HG03457 (cell line): Measurements from ENCODE around the gene TADA3.

ENCODE experiments used
- ATAC-seq: cut with Tn5 transposase; IDR thresholded peaks from one replicate; pipeline ENCODE4 v1.9.1; 2021; ENCODE audit warnings: moderate number of reproducible peaks; ENCODE audit not compliant: unreplicated experiment

TADA3 gene

DNA sequence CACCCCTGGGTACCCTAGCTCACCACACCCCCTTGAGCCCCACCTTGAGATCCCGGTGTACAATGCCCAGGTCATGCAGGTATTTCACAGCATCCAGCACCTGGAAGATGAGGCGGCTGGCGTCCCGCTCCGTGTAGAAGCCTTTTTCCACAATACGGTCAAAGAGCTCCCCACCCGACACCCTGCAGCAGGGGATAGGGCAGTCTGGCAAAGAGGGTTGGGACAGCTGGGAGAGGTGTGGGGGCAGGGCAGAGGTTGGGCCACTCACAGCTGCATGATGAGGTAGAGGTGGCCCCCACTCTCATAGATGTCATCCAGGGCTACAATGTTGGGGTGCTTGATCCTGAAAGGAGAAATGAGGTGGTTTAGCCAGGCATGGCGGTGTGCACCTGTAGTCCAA is 29.4 kb downstream of the TADA3 start:
- no peak for ATAC-seq

DNA sequence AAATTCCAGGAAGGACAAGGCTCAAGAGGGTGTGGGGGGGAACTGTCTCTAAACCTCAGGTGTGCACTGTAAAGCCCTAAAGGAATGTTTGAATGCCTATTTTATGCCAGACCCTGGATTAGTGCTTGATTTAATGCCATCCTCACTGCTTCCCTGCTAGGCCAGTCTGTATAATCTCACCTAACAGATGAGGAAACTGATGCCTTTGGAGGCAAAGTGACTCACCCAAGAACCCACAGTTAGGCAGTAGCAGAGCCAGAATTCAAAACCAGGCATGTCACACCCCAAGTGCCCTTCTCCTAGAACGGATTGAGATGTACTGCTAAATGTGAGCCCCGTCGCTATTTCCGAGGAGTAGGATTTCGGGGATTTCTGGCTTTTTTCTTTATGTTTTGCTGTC is 30.4 kb downstream of the TADA3 start:
- ATAC-seq: no peak

- no peak for ATAC-seq
Observed at GRCh38 chr3:9760779-9761505, 31.3 kb downstream of the TADA3 start.

- ATAC-seq: no peak
Observed at GRCh38 chr3:9757427-9757826, 34.8 kb downstream of the TADA3 start.

GRCh38 chr3:9754678-9755077 is 37.6 kb downstream of the TADA3 start:
- ATAC-seq: no peak

DNA sequence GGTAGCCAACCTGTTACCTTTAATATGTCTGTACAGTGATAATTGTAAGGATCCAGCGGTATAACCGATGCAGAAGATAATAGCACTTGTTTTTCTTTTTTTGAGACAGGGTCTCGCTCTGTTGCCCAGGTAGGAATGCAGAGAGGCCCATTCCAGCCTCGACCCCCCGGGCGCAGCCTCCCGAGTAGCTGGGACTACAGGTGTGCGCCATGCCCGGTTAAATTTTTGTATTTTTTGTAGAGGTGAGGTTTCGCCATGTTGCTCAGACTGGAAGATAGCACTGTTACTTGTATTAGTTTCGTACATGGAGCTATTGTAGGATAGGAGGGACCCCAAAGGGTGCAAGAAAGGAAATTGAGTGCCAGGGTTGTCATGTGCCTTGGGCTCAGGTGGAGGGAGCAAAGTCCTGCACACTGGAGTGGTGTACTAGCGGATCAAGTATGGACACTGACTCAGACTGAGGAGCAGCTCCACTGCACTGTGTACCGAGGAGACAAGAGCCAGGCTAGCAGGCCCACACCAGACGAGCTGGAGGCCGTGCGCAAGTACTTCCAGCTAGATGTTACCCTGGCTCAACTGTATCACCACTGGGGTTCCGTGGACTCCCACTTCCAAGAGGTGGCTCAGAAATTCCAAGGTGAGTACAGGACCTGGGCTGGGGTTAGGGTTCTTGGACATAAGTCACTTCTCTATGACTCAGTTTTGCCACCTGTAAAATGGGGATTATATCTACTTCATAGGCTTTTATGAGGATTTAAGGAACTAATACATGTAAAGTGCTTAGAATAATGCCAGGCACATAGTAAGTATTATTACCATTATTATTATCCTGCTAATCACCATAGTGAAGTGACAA is 41.5 kb downstream of the TADA3 start:
- ATAC-seq: no peak

- peak; percentile 80 for ATAC-seq
Observed at GRCh38 chr3:9749645-9750555, 42.4 kb downstream of the TADA3 start, which contains the start of gene OGG1. OGG1 (plus strand) TSS chr3:9749952; CDS start chr3:9750287, 335 bp downstream.

DNA sequence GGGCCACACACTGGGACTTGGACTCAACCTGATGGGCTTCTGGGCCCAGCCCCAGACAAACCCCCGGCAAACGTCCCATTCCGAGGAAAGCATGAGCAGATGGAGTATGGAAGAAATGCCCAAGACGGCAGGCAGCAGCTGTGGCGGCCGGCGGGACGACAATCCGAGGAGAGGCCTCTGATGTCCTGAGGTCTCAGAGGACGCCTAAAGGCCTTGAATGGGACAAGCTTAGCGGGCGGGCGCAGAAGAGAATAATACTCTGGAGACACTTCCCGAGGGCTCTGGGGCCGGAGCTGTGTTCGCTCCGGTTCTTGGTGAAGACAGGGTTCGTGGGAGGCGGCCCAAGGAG is 43.0 kb downstream of the TADA3 start:
- no peak for ATAC-seq

DNA sequence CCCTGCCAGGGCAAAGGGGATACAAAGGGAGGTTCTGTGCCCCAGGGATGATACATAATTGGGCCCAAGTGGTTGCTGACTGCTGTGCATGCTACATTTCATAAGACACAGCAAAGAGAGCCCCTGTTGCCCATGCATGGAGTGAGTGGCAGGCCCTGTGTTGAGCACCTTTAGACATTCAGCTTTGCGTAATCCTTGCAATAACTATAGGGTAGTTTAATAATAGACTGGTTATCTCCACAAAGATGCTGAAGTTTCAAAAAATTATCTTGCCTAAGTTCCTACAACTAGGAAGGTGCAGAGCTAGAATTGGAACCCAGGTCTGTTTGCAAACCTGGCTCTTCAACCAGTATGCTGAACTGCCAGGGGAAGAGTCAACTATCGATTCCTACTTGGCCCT is 44.2 kb downstream of the TADA3 start:
- no peak for ATAC-seq

DNA sequence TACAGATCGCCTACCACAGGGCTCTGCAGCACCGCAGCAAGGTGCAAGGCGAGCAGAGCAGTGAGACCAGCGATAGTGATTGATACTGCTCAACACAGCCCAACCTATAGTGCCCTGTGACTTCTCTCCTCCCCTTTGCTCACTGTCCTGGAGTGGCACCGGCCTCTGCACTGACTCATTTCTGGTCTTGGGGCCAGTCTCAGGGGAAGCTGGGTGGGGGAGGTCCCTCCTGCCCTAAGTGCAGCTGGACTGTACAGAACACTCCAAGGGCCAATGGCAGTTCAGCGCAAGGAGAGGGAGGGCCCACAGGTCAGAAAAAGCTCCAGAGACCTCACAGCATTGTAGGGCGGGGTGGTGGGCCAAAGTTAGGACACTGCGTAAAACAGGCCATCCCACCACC is 45.0 kb downstream of the TADA3 start:
- ATAC-seq: no peak

- ATAC-seq: no peak
Observed at GRCh38 chr3:9746330-9746729, 45.9 kb downstream of the TADA3 start.

GRCh38 chr3:9745521-9745920 is 46.8 kb downstream of the TADA3 start:
- no peak for ATAC-seq

- no peak for ATAC-seq
Observed at GRCh38 chr3:9744162-9744561, 48.1 kb downstream of the TADA3 start.

DNA sequence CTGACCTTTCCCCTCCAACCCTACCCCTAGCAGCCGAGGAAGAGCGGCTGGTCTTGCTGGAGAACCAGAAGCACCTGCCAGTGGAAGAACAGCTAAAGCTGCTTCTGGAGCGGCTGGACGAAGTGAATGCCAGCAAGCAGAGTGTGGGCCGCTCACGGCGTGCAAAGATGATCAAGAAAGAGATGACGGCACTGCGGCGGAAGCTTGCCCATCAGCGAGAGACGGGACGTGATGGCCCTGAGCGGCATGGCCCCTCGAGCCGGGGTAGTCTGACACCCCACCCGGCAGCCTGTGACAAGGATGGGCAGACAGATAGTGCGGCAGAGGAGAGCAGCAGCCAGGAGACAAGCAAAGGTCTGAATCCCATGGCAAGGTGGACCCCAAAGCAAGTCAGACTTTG is 48.7 kb downstream of the TADA3 start:
- ATAC-seq: no peak

DNA sequence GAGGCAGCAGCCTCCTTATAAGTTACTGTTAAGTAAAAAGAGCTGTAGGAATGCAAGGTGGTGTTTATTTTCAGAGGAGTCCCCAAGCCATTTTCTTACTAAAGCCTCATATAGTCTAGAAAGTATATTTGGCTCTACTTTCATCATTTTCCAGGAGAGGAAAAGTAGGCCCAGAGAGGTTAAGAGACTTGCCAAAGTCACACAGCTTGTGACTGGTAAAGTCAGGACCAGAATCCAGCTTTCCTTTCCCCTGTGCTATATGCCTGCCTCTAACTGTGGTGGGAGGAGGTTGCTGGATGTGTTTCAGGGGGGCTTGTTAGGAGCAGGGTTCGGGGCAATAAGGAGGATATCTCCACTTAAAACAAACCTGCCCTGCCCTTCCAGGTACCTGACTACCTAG is 49.7 kb downstream of the TADA3 start:
- no peak for ATAC-seq

DNA sequence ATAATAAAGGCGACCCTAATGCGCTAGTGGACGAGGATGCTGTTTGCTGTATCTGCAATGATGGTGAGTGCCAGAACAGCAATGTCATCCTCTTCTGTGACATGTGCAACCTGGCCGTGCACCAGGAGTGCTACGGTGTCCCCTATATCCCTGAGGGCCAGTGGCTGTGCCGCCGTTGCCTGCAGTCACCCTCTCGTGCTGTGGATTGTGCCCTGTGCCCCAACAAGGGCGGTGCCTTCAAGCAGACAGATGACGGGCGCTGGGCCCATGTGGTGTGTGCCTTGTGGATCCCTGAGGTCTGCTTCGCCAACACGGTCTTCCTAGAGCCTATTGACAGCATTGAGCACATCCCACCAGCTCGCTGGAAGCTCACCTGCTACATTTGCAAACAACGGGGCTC is 53.1 kb downstream of the TADA3 start:
- ATAC-seq: no peak

GRCh38 chr3:9736831-9737230 is 55.4 kb downstream of the TADA3 start:
- no peak for ATAC-seq

DNA sequence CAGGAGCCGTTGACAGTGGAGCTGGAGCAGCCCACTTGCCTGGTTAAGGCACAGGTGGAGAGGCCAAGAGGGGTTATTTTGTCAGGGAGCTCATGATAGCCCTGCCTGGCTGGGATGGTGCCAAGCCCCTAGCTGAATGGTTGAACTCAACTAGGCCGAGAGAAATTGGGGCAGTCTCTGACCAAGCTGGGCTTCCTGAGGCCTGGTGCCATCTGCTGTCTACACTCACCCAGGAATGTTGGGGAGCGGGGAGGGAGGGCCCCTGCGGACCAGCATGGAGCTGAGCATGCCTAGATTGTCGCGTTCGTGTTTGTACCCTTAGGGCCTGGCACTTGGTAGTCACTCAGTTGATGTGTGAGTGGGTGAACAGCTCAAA is 59.5 kb downstream of the TADA3 start:
- no peak for ATAC-seq

DNA sequence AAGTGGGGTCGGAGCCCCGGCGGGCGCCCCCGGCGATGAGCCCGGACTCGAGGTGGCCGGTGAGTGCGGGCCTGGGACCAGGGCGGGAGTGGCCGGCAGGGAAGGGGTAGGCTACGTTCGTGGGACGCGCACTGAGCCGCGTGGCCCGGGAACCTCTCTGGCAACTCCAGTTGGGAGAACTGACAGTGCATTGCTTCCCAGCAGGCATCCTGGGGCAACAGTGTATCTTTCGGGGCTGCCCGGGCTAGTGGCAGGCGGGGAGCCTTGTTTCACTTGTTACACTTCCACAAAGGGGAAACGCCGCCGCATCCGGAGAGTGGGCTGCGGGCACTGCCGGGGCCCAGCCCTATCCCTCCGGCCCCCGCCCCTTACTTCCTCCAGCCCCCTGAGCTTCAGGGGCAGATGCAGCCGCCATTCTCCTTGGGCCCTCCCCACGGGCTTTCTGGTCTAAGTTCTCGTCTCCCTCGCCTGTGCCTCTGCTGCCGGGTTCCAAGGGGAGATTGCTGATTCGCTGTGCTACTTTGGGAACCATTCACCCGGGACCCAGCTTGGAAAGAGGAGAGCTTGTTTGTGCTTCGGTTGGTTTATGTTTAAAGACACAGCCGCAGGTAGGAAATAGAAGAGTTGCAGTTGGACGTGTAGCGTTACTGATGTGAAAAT is 60.1 kb downstream of the TADA3 start:
- no peak for ATAC-seq

DNA sequence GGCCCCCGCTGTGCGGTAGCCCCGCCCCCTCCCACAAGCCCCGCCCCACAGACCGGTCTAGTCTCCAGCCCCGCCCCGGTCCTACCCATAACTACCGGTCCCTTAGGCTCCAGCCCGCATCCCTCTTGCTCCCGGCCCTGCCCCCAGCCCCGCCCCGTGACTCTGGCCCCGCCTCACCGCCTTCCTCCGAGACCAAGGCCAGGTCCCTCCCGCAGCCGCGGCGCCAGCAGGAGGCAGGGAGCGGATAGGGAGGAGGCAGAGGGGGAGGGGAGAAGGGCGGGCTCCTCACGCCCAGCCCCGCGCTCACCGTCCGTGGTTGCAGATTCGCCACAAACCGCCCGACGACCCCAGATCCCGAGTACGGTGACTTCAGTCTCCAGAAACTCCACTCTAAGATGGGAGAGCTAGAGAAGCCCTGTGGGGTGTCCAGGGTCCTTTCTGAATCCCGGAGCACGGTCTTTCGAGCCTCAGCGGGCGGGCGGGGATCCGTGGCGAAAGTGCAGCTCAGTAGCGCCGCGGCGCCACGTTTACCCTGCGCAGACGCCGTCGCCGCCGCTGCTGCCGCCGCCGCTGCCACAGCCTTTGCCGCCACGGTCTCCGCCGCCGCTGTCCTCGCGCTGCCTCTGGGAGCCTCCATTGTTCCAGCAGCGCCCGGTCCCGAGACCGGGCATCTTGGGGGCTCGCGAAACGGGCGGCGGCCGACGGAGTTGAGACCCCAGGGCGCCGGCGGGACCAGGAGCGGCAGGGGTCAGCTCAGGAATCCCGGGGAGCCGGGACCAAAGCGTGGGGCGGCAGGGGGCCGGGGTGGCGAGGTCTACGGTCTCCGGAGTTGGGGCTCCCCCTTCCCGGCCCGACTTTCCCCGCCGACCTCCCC is 60.8 kb downstream of the TADA3 start, which contains the start of gene BRPF1:
BRPF1 (plus strand) TSS at position 530 of the 874 bp plus-strand sequence. CDS start 2,406 bp downstream, outside the sequence.
- peak; percentile 87 for ATAC-seq
